Putamen (tissue), 1 donor: ENCODE data around the gene FTO.
A peak's percentile ranks its signal among the peaks of the same experiment; 100 is the strongest.
"Not testable (repeated sequence)": the region's sequence is repeated elsewhere in the genome, so short reads cannot be mapped to it uniquely, and the experiment has no call there.

Experiments
- DNase-seq: peaks from one replicate; pipeline ENCODE4 v3.0.0-alpha.2; 2016; ENCODE audit warnings: low spot score

FTO gene

DNA sequence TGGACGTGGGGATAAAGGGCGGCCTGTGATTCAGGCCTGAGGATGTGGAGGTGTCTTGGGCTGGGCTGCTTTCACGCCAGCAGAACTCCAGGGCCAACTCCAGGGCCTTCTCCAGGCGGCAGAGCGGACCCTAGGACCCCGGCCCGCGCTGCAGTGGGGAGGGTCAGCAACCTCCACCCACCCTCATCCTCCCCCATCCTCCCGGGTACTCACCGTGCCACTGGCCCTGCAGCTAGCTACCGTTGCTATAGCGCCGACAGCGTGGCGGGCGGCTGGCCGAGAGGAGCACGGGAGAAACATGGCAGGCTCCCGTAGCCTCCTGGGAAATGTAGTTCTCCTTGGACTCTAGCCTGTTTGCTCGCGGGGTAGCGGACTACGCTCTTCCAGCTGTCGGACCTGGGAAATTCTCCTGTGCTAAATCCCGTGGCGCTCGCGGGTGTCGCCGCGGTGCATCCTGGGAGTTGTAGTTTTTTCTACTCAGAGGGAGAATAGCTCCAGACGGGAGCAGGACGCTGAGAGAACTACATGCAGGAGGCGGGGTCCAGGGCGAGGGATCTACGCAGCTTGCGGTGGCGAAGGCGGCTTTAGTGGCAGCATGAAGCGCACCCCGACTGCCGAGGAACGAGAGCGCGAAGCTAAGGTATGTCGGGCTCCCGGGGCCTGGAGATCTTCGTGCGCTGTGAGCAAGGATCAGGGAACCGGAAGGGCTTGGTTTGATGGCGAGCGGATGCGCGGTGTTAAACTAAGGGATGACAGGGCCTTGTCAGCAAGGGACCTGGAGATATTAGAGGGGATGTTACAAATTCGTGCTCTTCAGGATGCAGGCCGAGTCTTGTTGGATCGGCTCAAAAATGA lies at the start of gene FTO, which contains the start of gene RPGRIP1L:
TSS of gene FTO (plus strand) at position 567 of the 855 bp plus-strand sequence.
TSS of gene RPGRIP1L (minus strand) at position 270 of the 855 bp plus-strand sequence. CDS start 3,136 bp downstream, outside the sequence.
- peak; percentile 99 for DNase-seq

DNA sequence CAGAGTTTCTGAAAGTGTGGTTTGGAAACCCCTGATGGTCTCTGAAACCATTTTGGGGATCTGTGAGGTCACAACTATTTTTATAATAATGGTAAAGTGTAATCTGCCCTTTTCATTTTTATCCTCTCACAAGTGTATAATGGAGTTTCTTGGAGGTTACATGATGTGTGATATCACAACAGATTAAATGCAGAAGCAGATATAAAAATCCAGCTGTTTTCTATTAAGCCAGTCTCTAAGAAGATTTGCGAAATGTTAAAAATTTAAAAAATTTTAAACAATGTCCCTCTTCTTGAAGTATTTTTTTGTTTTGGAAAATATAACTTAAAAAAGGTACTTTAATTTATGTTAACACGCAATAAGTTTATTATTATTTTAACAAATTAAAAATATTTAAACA lies 49.0 kb upstream of the FTO start:
- no peak for DNase-seq

DNA sequence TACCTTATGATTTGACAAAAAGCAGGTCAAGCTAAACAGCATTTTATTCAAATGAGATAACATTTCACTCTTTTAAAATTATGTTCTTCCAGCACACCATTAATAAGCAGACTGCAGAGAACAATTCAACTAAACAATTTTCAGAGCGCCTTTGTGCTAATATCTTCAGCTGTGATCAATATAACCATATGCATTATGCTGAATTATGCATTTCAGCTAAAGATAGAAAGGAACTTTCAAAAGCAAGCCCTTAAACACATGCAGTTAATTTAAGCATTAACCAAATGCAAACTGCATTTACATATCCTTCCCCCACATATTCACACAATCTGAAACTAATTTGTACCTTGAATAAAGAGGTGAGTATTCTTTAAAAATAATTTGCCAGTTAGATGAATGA lies 41.9 kb upstream of the FTO start:
- peak; percentile 26 for DNase-seq

DNA sequence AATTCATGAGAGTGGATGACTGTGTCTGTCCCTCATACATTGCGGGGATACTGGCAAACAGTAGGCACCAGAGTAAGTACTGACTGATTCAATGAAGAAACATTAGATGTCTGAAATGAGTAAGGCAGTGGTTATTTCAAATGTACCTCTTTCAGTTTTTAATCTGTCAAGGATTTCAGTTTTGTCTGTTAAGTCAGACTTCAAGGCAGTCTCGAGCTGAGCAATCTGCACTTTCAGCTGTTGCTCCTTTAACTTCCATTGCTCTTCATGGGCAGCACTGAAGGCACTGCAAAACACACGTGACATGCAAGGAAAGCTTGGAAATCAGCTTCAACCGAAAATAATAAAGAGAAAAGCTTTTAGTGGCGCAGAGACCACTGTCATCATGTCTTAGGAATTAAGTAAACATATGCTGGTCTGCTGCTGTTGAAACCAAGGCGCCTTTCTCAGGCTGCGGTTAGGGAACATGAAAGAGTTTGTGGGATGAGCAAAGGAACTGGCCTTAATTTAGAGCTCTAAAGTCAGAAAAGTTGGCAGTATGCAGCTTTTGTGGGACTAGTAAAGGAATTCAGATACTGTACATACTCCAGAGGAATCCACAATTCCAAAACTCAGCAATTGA lies 39.1 kb upstream of the FTO start:
- no peak for DNase-seq

DNA sequence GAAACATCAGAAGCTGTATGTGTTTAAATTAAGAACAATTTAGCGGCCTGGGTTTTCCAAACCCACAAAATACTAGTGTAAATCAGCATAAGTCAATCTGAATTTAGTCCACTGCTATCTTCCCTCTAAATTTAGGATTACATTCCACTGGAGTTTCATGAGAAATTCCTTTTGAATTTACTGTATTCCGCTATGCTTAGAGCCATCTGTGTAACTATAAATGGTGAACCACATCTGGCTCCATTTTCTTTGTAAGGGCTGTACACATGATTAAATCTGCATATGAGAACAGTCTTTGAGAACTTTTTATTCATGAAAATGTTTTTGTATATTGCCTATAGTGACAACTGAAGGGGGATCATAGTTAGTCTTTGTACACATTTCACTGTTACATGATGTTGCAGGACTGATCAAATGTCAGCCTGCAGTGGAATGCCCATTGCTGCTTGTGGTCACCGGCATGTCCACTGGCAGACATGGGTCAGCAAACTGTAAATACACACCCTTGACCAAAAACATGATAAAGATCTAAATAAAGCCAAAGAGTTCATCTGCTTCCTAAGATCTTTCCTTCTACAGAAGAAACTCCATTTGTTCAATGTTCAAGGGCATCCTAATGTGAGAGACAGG lies 37.1 kb upstream of the FTO start:
- DNase-seq: no peak

DNA sequence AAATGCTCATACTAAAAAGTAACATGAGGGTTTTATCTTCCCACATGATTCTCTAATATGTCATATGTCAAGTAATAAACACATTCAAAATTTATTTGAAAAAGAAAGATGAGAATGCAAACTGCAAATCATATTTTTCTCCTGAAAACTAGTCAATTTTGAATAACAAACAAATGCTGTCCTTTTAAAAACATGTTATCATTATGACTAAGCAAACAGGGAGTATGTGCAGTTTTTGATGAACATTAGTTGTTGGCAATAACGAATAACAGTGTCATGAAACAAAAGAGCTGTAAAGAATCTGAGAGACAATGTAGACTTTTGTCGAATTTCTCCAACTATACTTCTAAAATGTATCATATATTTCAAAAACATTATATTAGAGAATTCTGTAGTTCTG lies 35.1 kb upstream of the FTO start:
- no peak for DNase-seq

DNA sequence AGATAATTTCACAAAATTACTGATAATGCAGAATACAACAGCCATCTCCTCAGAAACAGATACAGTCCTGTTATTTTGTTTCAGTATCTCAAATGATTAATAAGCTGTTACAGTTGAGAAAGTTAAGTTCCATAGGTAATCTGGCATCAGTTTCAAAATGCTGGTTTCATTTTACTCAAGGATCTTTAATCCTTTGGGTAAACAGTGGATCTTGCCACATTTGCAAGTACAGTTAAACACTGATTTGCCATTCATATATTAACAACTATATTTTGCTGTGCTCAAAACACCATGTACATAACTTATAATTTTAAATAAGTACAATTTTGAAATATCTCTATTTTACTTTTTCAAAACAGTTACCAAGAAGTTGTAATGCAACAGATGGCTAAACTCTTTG lies 31.5 kb upstream of the FTO start:
- no peak for DNase-seq

DNA sequence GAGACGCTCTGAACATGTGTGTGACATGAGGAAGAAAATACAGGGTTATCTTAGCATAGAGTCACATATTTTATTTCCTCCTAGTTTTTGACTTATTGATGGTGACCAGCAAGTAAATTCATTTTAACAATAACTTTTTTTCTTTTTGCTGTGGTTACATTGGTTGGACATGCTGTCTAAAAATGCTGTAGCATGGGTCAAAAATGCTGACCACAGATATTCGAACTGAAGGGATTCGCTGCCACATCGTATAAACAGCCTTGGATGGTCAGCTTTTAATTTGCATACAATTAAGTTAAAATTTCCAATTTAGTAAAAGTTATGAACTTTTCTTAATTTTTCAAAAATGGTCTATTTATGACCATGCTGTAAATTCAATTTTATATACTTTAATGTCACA lies 30.8 kb upstream of the FTO start:
- DNase-seq: no peak

DNA sequence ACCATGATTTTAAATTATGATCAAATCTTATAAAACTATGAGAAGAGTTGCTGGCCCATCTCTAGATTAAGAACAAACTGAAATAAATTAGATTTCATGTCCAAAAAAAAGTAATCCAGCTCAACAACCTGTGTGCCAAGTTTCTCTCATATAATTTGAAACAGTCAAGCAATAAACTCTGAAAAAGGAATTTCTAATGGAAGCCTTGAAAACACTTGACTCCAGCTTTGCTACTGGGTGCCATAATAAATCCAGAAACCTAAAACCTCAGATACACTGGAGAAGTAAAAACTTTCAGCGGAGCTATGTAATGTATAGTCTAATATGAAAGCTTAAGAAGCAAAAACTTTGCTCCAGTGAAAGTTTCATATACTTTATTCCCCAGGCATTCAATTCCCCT lies 25.8 kb upstream of the FTO start:
- no peak for DNase-seq

DNA sequence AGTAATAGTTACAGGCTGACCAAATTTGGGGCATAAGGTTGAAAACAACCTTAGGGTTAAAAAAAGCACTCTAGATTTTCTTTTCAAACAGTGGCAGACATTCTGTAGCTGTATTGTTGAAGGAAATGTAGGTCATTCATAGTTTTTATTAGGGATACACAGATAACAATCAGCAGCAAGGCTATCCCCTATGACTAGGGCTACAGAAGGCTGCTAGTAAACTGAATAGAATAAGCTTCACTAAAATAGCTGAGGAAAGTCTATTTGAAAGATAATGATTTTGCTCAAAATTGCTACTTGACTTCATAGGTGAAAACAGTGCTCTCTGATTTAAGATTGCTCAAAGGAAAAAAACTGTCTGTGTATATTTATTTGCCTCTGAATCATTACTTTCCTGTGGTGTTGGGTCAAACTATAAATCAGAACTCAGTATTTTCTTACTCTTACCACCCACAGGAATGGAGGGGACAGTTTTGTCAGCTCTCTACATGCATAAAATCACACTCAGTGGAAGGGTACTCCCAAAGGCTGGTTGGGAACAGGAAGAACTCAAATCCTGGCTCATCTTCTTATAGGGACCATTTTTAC lies 25.1 kb upstream of the FTO start:
- no peak for DNase-seq

DNA sequence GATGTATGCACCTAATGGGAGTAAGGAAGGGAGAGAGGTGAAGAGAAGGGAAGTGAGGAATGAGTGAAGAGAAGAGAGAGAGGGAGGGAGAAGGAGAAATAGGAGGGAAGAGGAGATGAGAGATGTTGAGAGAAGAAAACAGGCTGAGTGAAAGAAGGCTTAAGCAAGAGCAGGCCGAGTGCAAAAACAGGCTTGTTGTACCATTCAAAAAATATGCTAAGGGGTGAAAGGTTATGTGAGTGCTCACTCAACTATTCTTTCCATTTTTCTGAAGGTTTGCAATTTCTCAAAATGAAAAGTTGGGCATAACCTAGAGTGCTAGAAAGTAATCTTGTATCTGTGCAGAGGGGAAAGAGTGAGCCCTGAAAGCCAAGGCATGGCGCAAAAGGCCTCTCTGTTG lies 23.2 kb upstream of the FTO start:
- no peak for DNase-seq

DNA sequence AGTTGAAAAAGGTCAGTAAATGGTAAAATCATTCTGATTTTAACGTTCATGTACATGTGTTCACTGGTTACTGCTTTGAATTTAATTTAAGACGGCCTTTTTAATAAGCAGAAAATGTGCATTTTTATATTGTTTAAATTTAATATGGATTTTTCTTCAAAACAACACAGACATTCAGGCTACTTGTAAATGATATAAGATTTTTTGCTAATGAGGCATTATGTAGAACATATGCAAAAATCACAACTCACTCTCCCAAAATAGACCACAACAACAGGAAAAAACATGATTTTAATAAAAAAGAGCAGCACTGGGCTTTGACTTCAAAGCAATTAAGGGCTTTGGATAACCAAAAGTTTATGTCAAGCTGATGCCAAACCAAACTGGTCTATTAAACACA lies 22.6 kb upstream of the FTO start:
- DNase-seq: no peak

DNA sequence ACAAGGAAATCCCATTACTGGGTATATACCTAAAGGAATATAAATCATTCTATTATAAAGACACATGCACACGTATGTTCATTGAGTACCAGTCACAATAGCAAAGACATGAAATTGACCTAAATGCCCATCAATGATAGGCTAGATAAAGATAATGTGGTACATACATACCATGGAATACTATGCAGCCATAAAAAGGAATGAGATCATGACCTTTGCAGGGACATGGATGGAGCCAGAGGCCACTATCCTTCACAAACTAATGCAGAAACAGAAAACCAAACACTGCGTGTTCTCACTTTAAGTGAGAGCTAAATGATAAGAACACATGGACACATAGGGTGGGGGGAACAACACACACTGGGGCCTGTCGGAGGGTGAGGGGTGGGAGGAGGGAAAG lies 18.6 kb upstream of the FTO start:
- not testable (repeated sequence) for DNase-seq

DNA sequence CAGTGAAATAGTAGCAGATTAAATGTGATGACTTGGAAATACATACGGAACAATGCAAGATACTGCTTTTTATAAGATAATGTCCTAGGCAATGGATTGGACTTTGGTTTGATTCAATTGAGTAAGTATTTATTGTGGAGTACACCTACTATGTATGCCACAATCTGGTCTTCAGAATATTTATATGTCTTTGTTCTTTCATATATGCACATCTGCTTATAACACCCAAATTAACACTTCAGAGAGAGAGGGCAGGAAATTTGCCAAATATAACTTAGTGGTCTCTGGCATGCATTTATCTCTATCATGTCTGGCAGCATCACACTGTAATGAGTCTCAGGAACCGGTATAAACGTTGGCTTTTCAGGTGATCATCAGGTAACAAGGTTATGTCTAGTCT lies 17.2 kb upstream of the FTO start:
- no peak for DNase-seq

DNA sequence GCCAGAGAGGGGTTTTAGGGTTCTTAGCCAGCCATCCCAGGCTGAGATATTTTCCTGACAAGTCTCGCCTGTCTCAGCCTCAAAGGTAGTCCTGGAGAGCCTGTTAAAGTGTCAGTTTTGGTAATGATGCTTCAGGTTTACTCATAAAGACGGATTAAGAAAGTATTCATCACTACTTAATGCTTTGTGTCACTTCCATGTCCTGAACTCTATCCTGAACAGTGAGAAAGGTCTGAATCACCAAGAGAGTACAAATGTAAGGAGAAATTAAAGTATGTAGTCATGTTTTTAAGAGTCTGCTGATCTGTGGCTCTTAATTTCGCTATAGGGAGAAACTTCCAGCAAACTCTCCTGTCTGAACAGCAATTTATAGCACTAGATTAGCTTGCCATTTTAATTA lies 14.3 kb upstream of the FTO start:
- no peak for DNase-seq

DNA sequence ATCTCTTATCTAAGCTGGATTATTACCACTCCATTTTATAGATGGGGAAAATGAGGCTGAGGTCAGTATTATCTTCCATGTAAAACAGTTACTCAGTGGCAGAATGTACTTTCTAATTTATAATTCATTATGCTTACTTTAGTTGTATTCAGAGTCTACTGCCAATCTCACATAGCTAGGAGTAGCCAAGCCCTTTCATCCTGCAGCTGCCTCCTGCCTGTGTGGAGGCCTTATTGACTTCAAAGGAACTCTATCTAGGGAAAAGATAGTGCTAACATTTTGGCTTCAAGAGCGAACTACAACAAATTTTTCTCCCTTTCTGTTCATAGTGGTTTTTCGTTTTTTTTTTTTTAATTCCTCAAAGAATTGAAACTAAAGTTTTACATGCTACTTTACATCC lies 13.2 kb upstream of the FTO start:
- no peak for DNase-seq

DNA sequence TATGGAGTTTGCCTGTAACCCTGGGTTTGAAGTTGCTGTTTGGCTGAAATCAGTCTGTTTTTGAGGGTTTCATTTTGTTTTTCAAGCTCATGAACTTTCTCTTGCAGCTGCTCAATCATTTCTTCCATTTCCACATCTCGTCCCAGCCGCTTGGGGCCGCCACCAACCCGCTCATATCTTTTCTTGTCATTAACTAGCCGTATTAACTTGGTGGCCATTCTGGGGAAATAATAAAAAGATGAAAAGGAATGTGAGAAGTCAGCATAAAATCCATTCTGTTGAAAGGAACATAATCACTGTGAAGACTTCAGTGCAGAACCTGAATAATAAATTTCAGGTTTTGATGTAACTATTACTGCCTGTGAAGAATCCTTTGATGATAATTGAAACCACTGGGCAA lies 11.8 kb upstream of the FTO start:
- no peak for DNase-seq

DNA sequence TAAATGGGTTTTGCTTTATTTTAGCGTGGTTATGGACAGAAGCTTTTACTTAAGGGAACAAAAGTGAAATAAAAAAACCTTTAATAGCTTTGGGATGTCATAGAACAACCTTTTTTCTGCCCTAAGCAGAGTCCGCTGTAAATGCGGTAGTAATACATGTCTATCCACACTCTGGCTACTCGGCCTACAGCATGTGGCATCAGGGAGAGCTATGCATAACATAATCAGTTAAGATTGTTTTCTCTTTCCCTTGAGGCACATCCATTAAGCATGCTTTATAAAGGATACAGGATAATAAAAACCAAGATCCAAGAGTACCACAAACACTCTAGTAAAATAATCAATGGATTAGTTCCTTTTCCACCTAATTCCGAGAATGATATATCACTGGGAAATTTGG lies 10.6 kb upstream of the FTO start:
- DNase-seq: no peak

DNA sequence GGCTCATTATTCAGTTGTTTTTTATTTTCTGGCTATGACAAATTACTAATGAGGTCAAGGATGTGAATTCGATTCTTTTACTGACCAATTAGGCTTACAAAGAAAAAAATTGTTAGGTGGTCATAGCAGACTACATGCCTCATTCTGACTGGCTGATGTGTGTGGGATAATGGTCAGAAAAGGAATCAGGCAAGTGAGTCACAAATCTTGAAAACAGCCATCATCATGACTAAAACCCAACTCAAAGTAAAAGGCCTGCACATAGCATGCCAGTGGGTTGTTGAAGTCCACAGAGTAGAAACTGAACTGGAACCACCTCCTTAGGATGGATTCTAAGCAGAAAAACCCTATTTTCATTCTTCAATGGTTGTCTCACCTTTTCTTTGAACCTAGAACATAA lies 8.9 kb upstream of the FTO start:
- DNase-seq: no peak

DNA sequence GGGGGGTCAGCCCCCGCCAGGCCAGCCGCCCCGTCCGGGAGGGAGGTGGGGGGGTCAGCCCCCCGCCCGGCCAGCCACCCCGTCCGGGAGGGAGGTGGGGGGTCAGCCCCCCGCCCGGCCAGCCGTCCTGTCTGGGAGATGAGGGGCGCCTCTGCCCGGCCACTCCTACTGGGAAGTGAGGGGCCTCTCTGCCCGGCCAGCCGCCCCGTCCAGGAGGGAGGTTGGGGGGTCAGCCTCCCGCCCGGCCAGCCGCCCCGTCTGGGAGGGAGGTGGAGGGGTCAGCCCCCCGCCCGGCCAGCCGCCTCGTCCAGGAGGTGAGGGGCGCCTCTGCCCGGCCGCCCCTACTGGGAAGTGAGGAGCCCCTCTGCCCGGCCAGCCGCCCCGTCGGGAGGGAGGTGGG lies 5.7 kb upstream of the FTO start:
- not testable (repeated sequence) for DNase-seq

DNA sequence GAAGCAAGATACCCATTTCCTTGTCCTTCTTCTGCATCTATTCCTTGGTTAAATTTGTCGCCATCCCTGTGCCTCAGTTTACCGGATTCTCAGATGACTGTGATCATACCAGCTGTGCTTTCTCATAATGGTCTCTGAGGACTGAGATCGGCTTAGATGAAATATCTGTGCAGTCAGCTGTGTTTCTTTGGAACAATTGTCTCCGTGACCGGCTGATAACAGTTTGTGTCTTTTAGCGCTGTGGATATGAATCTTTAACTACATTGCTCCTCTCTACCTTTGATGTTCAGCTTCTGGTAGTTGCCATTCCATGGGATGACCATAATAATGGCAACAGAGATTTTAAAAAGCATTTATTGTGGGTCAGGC lies 473 bp downstream of the FTO start:
- DNase-seq: no peak

DNA sequence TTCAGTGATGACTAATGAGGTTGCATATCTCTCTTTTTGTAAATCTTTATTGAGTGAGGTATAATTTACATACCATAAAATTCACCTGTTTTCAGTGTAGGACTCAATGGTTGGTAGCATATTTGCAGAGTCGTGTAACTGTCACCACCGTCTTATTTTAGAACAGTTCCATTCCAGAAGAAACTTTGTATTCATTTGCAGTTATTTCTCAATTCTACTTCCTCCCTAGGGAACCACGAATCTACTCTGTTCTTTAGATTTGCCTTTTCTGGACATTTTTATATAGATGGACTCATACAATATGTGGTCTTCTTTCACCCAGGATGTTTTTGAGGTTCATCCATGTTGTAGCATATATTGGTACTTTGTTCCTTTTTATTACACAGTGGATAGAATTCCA lies 3.7 kb downstream of the FTO start:
- DNase-seq: peak; percentile 51

DNA sequence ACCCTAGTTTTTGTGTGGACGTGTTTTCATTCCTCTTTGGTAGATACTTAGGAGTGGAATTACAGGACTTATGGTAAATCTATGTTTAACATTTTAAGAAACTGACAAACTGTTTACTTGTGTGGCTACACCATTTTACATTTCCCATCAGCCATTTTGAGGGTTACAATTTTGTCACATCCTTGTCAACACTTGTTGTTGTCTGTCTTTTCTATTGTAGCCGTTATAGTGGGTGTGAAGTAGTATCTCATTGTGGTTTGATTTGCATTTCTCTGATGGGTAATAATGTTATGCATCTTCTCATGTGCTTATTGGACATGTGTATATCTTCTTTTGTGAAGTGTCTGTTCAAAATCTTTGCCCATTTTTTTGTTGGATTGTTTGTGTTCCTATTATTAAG lies 4.5 kb downstream of the FTO start:
- DNase-seq: no peak
